ENCODE data around the gene AMPH. TPM values are rescaled to one million over a fixed set of nuclear protein-coding genes. Genes with fewer than 3 reads are reported as not detected.
A peak's percentile ranks its signal among the peaks of the same experiment; 100 is the strongest.

AMPH gene
- total RNA-seq, 6 experiments from 2014 or later: 4.5 to 6.2 (median 5.8) TPM

- Mint-ChIP-seq H3K4me3 (no peak overlapping the region), H3K27me3 (ENCODE audit: insufficient read depth) (no peaks in the 10 kb centered on the region; the same call in 1 of the 2 replicates), H3K36me3 (ENCODE audit: low read depth) (no peaks in the 10 kb centered on the region; the same call in none of the 2 replicates), H3K27ac (no peak overlapping the region), H3K4me1 (ENCODE audit: low read depth) (peaks cover 10% of the 10 kb centered on the region), H3K9me3 (peaks cover 15% of the 10 kb centered on the region)
- no peak for DNase-seq
- no peak for TF ChIP-seq CTCF (IDR thresholded peaks at IDR 0.05)
Measured at GRCh38 chr7:38481401-38481800, 149.8 kb downstream of the AMPH start.

- DNase-seq: peak; percentile 5
- H3K27me3 Mint-ChIP-seq (ENCODE audit: insufficient read depth): no peaks in the 10 kb centered on the region; the same call in 1 of the 2 replicates
- peaks cover 10% of the 10 kb centered on the region for H3K4me1 Mint-ChIP-seq (ENCODE audit: low read depth)
- H3K9me3 Mint-ChIP-seq: peaks cover 5% of the 10 kb centered on the region
- H3K36me3 Mint-ChIP-seq (ENCODE audit: low read depth): no peaks in the 10 kb centered on the region; the same call in 1 of the 2 replicates
- H3K27ac Mint-ChIP-seq: no peak overlapping the region; the same call in 1 of the 2 replicates
- TF ChIP-seq CTCF (IDR thresholded peaks at IDR 0.05): no peak
- H3K4me3 Mint-ChIP-seq: no peak overlapping the region
Measured at GRCh38 chr7:38478404-38478803, 152.8 kb downstream of the AMPH start.

GRCh38 chr7:38477333-38477732, 153.8 kb downstream of the AMPH start:
- H3K27me3 Mint-ChIP-seq (ENCODE audit: insufficient read depth): no peaks in the 10 kb centered on the region; the same call in 1 of the 2 replicates
- no peak overlapping the region for H3K4me3 Mint-ChIP-seq
- TF ChIP-seq CTCF (IDR thresholded peaks at IDR 0.05): no peak
- H3K36me3 Mint-ChIP-seq (ENCODE audit: low read depth): no peaks in the 10 kb centered on the region; the same call in 1 of the 2 replicates
- H3K27ac Mint-ChIP-seq: no peak overlapping the region
- no peaks in the 10 kb centered on the region; the same call in none of the 2 replicates for H3K9me3 Mint-ChIP-seq
- peaks cover 10% of the 10 kb centered on the region for H3K4me1 Mint-ChIP-seq (ENCODE audit: low read depth)
- no peak for DNase-seq

- peaks cover 10% of the 10 kb centered on the region for H3K4me1 Mint-ChIP-seq (ENCODE audit: low read depth)
- no peak for TF ChIP-seq CTCF (IDR thresholded peaks at IDR 0.05)
- H3K27ac Mint-ChIP-seq: no peak overlapping the region
- no peaks in the 10 kb centered on the region; the same call in 1 of the 2 replicates for H3K27me3 Mint-ChIP-seq (ENCODE audit: insufficient read depth)
- no peaks in the 10 kb centered on the region; the same call in 1 of the 2 replicates for H3K36me3 Mint-ChIP-seq (ENCODE audit: low read depth)
- no peak overlapping the region for H3K4me3 Mint-ChIP-seq
- no peak for DNase-seq
- no peaks in the 10 kb centered on the region; the same call in none of the 2 replicates for H3K9me3 Mint-ChIP-seq
Measured at GRCh38 chr7:38476764-38477163, 154.4 kb downstream of the AMPH start.

- no peaks in the 10 kb centered on the region for H3K36me3 Mint-ChIP-seq (ENCODE audit: low read depth)
- no peaks in the 10 kb centered on the region for H3K27me3 Mint-ChIP-seq (ENCODE audit: insufficient read depth)
- H3K4me3 Mint-ChIP-seq: no peak overlapping the region
- no peak for TF ChIP-seq CTCF (IDR thresholded peaks at IDR 0.05)
- peaks cover 10% of the 10 kb centered on the region; the same call in 1 of the 2 replicates for H3K4me1 Mint-ChIP-seq (ENCODE audit: low read depth)
- H3K27ac Mint-ChIP-seq: no peak overlapping the region
- DNase-seq: no peak
- H3K9me3 Mint-ChIP-seq: no peaks in the 10 kb centered on the region
Measured at GRCh38 chr7:38465956-38466355, 165.2 kb downstream of the AMPH start.

All from HFFc6 (cell line).